MCF 10A (cell line): Measurements from ENCODE around the gene LINC01488. TPM values are rescaled to one million over a fixed set of nuclear protein-coding genes. Genes with fewer than 3 reads are reported as not detected.

Experiments
- BruUV-seq: library from RNA; stranded (reverse); fragments of 400-500 nt; replicated peaks from 2 replicates; lab custom pipeline; 2021; lab: Mats Ljungman, UMichigan
- CTCF ChIA-PET: fragments of 300-600 bp; sonication (Branson Sonifier 250); formaldehyde crosslinking; extraction: SDS; loops from one replicate; lab custom pipeline; 2021; ENCODE audit warnings: antibody characterized with exemption, inconsistent platforms; lab: Yijun Ruan, JAX
- POLR2A ChIA-PET: fragments of 300-600, 350-650 bp; sonication (Branson Sonifier 250); formaldehyde crosslinking; extraction: SDS; loops from one replicate; lab custom pipeline; 2020; ENCODE audit warnings: antibody characterized with exemption, inconsistent platforms; lab: Yijun Ruan, JAX
- DNase-seq: peaks from one replicate; pipeline ENCODE4 v3.0.0-alpha.2; 2018; ENCODE audit not compliant: unreplicated experiment
- H3K27ac Mint-ChIP-seq: one replicate; pipeline ENCODE4 v1.8.0; 2022; ENCODE audit warnings: mild to moderate bottlenecking, low read depth, mixed read lengths; ENCODE audit not compliant: unreplicated experiment
- H3K27me3 Mint-ChIP-seq: one replicate; pipeline ENCODE4 v1.8.0; 2022; ENCODE audit warnings: mixed read lengths; ENCODE audit not compliant: insufficient read depth, unreplicated experiment
- H3K36me3 Mint-ChIP-seq: one replicate; pipeline ENCODE4 v1.8.0; 2022; ENCODE audit warnings: mild to moderate bottlenecking, moderate library complexity, mixed read lengths; ENCODE audit not compliant: insufficient read depth, unreplicated experiment
- H3K4me1 Mint-ChIP-seq: one replicate; pipeline ENCODE4 v1.8.0; 2022; ENCODE audit warnings: mixed read lengths; ENCODE audit not compliant: insufficient read depth, unreplicated experiment
- H3K4me3 Mint-ChIP-seq: one replicate; pipeline ENCODE4 v1.8.0; 2022; ENCODE audit warnings: mild to moderate bottlenecking, moderate library complexity, mixed read lengths; ENCODE audit not compliant: unreplicated experiment
- H3K9me3 Mint-ChIP-seq: one replicate; pipeline ENCODE4 v1.8.0; 2022; ENCODE audit warnings: mixed read lengths; ENCODE audit not compliant: unreplicated experiment
- intact Hi-C: fragments of 100-400 bp; cut with micrococcal nuclease; formaldehyde crosslinking; loops from 2 replicates; pipeline ENCODE4 v1.14.1; 2022
- total RNA-seq: library from RNA; stranded (reverse); gene quantifications from 2 replicates; pipeline ENCODE4 v1.2.3, GENCODE V29; 2022
- TF ChIP-seq, protein P1 (sequence below): fragments of 200-600 bp; IDR thresholded peaks from one replicate; pipeline ENCODE4 v1.8.0; 2022; ENCODE audit warnings: antibody characterized with exemption, mild to moderate bottlenecking; ENCODE audit not compliant: unreplicated experiment

LINC01488 gene
- total RNA-seq, 1 experiment from 2014 or later = not detected

DNA sequence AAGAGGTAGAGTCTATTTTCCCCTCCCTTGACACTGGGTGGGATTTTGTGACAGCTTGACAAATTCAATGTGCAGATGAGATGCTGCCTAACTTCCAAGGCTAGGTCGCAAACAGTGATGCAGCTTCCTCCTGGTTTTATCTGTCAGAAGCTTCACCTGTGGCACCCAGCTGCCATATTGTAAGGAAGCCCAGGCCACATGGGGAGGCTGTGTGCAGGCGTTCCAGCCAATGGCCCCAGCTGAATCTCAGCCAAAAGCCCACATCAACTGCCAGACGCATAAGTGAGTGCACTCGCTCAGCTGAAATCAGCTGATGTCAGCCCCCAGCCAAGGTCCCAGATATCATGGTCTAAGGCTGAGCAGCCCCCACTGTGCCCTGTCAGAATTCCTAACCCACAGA, 24.8 kb upstream of the LINC01488 start:
- CTCF ChIA-PET = interaction anchor here (0.5 kb wide), 1 partner anchor 57 kb away, joined by 3 read pairs; no protein-coding TSS in a partner anchor
- no TSS peak for BruUV-seq
- TF ChIP-seq, protein P1, sequence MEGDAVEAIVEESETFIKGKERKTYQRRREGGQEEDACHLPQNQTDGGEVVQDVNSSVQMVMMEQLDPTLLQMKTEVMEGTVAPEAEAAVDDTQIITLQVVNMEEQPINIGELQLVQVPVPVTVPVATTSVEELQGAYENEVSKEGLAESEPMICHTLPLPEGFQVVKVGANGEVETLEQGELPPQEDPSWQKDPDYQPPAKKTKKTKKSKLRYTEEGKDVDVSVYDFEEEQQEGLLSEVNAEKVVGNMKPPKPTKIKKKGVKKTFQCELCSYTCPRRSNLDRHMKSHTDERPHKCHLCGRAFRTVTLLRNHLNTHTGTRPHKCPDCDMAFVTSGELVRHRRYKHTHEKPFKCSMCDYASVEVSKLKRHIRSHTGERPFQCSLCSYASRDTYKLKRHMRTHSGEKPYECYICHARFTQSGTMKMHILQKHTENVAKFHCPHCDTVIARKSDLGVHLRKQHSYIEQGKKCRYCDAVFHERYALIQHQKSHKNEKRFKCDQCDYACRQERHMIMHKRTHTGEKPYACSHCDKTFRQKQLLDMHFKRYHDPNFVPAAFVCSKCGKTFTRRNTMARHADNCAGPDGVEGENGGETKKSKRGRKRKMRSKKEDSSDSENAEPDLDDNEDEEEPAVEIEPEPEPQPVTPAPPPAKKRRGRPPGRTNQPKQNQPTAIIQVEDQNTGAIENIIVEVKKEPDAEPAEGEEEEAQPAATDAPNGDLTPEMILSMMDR = no peak
- Mint-ChIP-seq H3K36me3 (no peaks in the 10 kb centered on the region), H3K27me3 (no peaks in the 10 kb centered on the region), H3K4me3 (no peak overlapping the region), H3K4me1 (no peaks in the 10 kb centered on the region), H3K27ac (no peak overlapping the region), H3K9me3 (peaks cover 21% of the 10 kb centered on the region)
- intact Hi-C loops = no loop called here
- no peak for DNase-seq
- POLR2A ChIA-PET = interaction anchor here (0.8 kb wide), 1 partner anchor 9 kb away, joined by 3 read pairs; no protein-coding TSS in a partner anchor

DNA sequence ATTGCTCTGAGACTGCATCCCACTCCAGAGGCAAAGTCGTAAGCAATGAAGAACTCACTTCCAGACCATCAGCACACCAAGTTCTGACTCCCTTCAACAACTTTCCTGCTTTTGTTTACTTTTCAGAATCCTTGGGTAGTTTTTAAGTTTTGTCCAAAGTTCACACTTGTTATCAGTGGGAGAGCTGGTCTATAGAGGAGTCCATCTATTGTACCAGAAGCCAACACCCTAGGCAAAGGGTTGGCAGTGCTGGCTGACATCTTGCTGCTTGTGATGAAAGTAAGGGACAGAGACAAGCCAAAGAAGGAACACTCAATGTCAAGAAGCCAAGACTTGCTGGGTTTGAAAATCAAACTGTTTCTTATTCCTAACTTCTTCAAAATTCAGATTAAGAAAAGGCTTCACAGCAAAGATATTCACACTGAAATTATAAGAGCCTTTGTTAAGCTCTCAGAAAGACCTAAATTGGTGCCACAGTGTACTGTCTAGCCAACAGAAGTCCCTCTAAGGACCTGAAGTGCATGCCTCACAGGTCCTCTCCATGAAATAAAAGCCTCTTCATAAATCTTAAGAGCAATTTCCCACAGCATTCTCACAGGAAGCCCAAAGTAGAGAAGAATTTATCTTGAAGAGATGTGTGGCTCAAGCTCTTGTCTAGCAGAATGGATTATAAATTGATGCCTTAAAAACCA, 21.5 kb upstream of the LINC01488 start:
- Mint-ChIP-seq H3K9me3 (peaks cover 19% of the 10 kb centered on the region), H3K27ac (peak overlapping the region; percentile 59), H3K4me3 (no peak overlapping the region), H3K4me1 (no peaks in the 10 kb centered on the region), H3K36me3 (no peaks in the 10 kb centered on the region), H3K27me3 (no peaks in the 10 kb centered on the region)
- no peak for DNase-seq
- CTCF ChIA-PET = no interaction called here
- no TSS peak for BruUV-seq
- POLR2A ChIA-PET = interaction anchor here (0.6 to 2.2 kb wide), 5 partner anchors 10 to 180 kb away, joined by 3 to 9 read pairs (median 4); no protein-coding TSS in a partner anchor
- intact Hi-C loops = no loop called here
- TF ChIP-seq, protein P1 = no peak

DNA sequence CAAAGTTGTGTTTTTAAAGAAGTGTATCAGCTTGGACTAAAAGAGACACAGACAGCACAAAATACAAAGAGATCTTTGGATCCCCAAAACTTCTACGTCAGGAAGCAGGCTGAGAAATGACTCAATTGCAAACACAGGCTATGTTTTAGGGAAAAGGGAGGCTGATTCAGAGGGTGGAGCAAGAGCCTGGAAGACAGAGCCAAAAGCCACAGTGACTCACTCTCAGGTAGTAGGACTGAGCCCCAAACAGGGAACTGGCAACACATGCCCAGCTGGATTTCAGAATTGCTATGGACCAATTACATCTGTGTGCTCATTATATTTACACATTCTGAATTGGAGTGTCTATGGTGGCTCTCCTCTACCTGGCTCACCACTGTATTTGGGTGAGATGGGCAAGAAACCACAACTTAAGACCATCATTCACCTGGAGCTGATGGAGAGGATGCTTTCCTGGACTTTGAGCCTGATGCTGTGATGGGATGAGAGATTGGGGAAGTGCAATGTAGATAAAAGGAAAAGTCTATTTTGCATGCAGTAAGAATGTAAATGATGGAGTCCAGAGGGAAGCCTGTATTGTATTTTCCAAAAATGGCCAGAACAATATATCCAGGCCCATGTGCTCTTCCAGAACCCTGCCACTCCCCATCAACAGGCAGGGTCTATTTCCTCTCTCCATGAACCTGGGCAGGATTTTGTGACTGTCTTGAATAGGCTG, 20.8 kb upstream of the LINC01488 start:
- POLR2A ChIA-PET = interaction anchor here (0.6 to 2.2 kb wide), 4 partner anchors 10 to 179 kb away, joined by 3 to 9 read pairs (median 6); no protein-coding TSS in a partner anchor

More for the DNA sequence above, 20.8 kb upstream of the LINC01488 start:
- TF ChIP-seq, protein P1 = no peak
- intact Hi-C loops = no loop called here
- peaks cover 19% of the 10 kb centered on the region for H3K9me3 Mint-ChIP-seq
- H3K36me3 Mint-ChIP-seq = no peaks in the 10 kb centered on the region
- BruUV-seq = no TSS peak
- peak overlapping the region; percentile 59 for H3K27ac Mint-ChIP-seq
- H3K4me1 Mint-ChIP-seq = no peaks in the 10 kb centered on the region
- peak; percentile 94 for DNase-seq
- CTCF ChIA-PET = no interaction called here
- no peak overlapping the region for H3K4me3 Mint-ChIP-seq
- H3K27me3 Mint-ChIP-seq = no peaks in the 10 kb centered on the region
